Stimulated activated CD8-positive, alpha-beta memory T cell treated with anti-CD3 and anti-CD28 coated beads, Interleukin-4, amount 100 ng/mL, for 48 hours (primary cell): ENCODE measurements around the gene FOSL1.
"Not testable (repeated sequence)": the region's sequence is repeated elsewhere in the genome, so short reads cannot be mapped to it uniquely, and the experiment has no call there.

Experiments used
- DNase-seq: peaks from one replicate; pipeline ENCODE4 v3.0.0-alpha.2; 2020

The FOSL1 gene

DNA sequence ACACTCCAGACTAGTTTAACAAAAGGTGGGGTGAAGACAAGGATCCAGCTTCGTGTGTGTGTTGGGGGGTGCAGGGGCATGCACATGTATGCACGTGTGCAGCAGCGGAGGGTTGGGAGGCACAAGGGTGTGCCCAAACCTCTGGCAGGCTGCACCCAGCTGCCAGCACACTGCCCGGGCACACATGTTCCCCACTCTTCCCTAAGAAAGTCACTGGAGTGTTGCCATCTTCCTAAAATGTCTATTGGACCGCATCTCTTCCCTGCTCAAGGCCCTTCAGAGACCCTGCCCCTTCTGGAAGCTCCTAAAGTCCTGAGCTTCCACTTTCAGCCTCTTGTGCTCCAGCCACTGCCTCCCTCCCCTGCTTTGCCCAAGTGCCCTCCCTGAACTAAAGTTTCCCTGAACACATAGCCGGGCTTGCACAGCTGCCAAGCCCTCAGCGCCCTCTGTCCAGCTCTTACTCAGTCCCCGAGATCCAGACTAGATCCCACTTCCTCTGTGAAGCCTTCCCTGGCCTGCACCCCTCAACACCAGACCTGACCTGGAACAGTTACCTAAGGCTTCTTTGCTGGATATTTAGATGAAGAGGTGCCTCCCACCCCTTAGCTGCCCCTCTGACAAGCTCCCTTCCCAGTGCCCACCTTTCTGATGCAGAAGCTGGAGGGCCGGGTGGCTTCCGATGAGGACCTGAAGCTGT, 48.2 kb downstream of the FOSL1 start:
- peak; percentile 27 for DNase-seq

DNA sequence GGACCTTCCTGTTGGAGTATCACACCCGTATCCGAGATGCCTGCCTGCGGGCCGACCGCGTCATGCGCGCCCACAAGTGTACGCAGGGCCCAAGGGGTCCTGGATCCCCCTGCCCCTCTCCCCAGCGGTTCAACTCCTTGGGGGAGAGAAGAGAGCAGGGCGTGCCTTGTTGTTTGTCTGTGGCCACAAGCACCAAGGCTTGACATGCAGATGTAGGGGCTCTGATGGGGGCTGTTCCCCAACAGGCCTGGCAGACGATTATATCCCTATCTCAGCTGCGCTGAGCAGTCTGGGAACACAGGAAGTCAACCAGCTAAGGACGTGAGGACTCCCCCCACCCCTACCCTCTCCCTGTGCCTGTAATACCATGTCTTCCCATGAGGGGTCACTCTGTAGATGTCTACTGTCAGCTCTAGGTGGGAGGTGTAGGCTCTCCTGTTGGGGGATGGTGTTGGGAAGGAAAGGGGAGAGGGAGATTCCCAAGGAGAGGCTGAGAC, 49.1 kb downstream of the FOSL1 start:
- DNase-seq, result peak; percentile 62

DNA sequence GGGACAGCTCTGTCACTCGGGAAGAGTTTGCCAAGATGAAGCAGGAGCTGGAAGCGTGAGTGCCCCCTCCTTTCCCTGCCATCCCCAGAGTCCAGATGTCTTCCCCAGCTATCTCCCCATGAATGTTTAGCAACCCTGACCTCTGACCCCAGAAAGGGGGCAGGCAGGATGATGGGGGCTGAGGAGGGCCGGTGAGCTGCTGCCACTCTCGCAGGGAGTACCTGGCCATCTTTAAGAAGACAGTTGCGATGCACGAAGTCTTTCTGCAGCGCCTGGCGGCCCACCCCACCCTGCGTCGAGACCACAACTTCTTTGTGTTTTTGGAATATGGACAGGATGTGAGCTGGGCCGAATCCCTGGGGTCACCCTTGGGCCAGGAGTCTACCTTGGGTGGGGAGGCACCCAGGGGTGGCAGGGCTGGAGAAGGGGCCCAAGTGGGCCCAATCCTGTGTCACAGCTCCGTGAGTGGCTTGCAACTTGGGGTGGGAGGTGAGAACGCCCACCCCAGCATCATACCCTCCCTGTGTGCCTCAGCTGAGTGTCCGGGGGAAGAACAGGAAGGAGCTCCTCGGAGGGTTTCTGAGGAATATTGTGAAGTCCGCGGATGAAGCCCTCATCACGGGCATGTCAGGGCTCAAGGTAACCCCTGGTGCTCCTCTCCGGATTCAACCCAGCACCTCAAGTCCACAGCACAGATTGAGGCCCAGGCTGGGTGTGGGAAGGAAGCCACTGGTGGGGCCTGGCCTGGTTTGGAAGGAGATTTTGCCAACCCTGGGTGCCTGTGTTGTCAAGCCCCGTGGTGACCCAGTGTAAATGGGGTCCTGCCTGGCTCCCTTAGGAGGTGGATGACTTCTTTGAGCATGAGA, 49.7 kb downstream of the FOSL1 start:
- DNase-seq, result peak; percentile 32

DNA sequence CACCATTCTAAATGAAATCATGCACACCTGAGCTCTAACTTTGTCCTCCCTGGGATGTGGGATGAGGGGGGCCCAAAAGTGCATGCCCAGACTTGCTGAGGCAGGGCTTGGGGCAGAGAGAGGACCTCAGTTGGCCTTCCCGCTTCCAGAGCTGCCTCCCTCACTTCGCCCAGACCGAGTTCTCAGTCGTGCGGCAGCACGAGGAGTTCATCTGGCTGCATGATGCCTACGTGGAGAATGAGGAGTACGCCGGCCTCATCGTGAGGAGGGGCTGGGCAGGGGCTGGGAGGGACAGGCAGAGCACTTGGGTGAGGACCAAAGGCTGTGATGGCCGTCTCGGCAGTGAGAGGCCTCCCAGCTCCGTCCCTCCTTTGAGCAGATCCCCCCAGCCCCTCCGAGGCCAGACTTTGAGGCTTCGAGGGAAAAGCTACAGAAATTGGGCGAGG, 50.4 kb downstream of the FOSL1 start:
- DNase-seq, result no peak

DNA sequence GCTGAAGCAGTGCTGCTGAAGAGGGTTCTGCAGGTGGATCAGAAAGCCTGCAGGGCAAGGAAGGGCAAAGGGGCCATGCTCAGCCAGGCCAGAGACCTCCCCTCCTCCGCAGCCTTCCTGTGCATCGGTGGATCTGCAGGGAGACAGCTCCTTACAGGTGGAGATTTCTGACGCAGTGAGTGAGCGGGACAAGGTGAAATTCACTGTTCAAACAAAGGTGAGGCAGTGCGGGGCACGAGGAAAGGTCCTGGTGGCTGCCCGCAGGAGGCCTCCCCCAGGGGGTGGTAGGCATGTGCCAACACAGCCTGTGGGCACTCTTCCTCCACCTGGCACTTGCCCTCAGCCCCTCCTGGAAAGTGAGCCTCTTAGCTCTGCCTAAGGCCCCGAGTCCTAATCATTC, 50.8 kb downstream of the FOSL1 start:
- no peak for DNase-seq

DNA sequence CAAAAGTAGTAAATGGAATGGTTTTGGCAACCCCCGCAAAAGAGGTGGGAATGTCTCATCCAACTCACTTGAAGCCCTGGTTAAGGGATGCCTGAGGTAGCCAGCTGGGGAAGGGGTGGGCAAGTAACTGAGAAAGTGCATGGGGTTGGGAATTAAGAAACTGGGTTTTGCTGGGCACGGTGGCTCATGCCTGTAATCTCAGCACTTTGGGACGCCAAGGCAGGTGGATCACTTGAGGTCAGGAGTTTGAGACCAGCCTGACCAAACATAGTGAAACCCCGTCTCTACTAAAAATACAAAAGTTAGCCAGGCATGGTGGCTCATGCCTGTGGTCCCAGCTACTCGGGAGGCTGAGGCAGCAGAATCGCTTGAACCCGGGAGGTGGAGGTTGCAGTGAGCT, 51.5 kb downstream of the FOSL1 start:
- not testable (repeated sequence) for DNase-seq

DNA sequence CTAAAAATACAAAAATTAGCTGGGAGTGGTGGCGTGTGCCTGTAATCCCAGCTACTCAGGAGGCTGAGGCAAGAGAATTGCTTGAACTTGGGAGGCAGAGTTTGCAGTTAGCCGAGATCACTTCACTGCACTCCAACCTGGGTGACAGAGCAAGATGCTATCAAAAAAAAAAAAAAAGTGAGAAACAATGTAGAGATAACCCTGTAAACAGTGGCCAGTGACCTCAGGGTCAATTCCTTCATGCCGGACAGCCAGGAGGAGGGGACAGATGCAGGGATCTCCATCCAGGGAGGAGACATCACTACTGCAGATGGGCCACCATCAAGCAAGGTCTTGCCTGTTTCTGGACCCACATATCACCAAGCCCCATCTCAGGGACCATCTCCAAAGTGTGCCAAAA, 52.4 kb downstream of the FOSL1 start:
- no peak for DNase-seq

DNA sequence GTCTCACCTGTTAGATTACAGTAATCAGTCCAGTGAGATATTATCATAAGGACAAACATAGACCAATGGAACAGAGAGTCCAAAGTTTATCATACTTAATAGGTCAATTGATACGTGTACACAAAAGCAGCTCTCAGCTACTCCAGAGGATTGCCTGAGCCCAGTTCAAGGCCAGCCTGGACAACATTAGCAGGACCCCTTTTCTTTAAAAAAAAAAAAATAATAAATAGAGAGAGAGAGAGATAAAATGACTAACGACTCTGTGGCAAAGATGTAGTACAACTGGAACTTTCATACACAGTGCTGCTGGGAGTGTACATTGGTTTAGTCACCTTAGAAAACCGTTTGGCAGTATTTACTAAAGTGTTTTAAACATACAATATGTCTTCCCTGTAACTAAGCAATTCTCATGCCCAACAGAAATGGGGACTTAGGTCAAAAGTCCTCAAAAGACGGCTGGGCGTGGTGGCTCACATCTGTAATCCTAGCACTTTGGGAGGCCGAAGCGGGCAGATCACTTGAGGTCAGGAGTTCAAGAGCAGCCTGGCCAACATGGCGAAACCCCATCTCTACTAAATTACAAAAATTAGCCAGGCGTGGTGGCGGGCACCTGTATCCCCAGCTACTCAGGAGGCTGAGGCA, 55.8 kb downstream of the FOSL1 start:
- no peak for DNase-seq

DNA sequence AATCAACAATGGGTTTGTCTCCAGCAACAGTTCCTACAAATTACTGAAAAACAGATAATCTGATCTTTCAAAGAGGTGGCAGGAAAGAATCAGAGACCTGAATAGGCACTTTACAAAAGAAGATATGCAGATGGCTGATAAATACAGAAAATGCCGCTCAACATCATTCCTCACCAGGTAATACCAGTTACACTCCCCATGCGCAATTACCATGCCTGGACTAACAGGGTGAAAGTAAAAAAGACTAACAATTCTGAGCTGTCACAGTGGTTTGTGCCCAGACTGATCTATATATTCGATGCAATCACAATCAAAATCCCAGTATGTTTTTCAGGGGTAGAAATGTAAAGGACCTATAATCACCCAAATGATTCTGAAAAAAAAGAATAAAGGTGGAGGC, 56.4 kb downstream of the FOSL1 start:
- DNase-seq, result no peak

DNA sequence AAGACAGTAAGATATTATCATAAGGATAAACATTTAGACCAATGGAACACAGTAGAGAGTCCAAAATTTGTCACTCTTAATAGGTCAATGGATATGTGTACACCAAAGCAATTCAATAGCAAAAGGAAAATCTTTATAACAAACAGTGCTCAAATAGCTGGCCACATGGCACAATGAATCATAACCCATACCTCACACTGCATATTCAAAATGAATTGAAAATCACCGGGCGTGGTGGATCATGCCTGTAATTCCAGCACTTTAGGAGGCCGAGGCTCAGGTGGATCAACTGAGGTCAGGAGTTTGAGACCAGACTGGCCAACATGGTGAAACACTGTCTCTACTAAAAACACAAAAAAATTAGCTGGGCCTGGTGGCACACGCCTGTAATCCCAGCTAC, 58.0 kb downstream of the FOSL1 start:
- no peak for DNase-seq
